Tibial nerve (tissue), 4 donors: ENCODE results near the gene SSH2.

ENCODE experiments used
- EP300 ChIP-seq, 2 donors: sonication (generic); formaldehyde crosslinking; IDR thresholded peaks; one replicate each; pipeline ENCODE4 v1.6.1; 2017; ENCODE audit warnings: antibody characterized with exemption in 2 of 2, mild to moderate bottlenecking in 1 of 2
- POLR2A ChIP-seq, 2 donors: fragments of 450-650 bp; IDR thresholded peaks; one replicate each; pipeline ENCODE4 v1.6.1; 2017; ENCODE audit warnings: antibody characterized with exemption in 2 of 2, mild to moderate bottlenecking in 2 of 2, moderate library complexity in 2 of 2
- TF ChIP-seq, protein P1 (sequence below), 5 experiments: fragments of 200-600 bp in 3 of 5; fragments of 450-650 bp in 2 of 5; sonication (generic) in 3 of 5; IDR thresholded peaks; one replicate each; pipeline ENCODE4 v1.5.1; 2016 to 2019; ENCODE audit warnings: antibody characterized with exemption in 5 of 5, mild to moderate bottlenecking in 3 of 5, moderate library complexity in 2 of 5

DNA sequence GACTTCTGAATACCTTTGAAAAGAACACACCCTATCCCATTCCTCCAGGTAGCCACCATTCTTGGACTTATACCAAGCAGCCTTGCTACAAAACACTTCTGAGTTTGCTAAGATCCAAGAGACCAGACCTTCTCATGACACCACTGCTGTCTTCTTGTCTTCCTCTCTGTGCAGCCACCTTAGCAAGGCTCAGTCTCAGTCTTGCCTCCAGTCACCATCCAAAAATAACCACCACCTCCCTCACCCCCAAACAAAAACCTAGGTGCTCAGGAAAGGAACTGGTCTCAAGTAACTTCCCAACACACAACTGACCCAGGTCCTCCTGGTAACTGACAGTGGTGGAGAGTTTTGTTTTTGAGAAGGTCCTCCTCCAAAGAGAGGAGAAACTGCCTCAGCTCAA, 216.4 kb downstream of the SSH2 start:
- TF ChIP-seq, protein P1, sequence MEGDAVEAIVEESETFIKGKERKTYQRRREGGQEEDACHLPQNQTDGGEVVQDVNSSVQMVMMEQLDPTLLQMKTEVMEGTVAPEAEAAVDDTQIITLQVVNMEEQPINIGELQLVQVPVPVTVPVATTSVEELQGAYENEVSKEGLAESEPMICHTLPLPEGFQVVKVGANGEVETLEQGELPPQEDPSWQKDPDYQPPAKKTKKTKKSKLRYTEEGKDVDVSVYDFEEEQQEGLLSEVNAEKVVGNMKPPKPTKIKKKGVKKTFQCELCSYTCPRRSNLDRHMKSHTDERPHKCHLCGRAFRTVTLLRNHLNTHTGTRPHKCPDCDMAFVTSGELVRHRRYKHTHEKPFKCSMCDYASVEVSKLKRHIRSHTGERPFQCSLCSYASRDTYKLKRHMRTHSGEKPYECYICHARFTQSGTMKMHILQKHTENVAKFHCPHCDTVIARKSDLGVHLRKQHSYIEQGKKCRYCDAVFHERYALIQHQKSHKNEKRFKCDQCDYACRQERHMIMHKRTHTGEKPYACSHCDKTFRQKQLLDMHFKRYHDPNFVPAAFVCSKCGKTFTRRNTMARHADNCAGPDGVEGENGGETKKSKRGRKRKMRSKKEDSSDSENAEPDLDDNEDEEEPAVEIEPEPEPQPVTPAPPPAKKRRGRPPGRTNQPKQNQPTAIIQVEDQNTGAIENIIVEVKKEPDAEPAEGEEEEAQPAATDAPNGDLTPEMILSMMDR (IDR thresholded peaks at IDR 0.05), result no peak
- no peak for TF ChIP-seq POLR2A (IDR thresholded peaks at IDR 0.05)
- TF ChIP-seq EP300 (IDR thresholded peaks at IDR 0.05), result no peak
